Superior temporal gyrus (tissue), 1 donor: ENCODE data around the gene TTC21B.
"Not testable (repeated sequence)": the region's sequence is repeated elsewhere in the genome, so short reads cannot be mapped to it uniquely, and the experiment has no call there.

Source experiments
- DNase-seq: peaks from one replicate; pipeline ENCODE4 v3.0.0-alpha.2; 2016; ENCODE audit errors: extremely low spot score

TTC21B gene

DNA sequence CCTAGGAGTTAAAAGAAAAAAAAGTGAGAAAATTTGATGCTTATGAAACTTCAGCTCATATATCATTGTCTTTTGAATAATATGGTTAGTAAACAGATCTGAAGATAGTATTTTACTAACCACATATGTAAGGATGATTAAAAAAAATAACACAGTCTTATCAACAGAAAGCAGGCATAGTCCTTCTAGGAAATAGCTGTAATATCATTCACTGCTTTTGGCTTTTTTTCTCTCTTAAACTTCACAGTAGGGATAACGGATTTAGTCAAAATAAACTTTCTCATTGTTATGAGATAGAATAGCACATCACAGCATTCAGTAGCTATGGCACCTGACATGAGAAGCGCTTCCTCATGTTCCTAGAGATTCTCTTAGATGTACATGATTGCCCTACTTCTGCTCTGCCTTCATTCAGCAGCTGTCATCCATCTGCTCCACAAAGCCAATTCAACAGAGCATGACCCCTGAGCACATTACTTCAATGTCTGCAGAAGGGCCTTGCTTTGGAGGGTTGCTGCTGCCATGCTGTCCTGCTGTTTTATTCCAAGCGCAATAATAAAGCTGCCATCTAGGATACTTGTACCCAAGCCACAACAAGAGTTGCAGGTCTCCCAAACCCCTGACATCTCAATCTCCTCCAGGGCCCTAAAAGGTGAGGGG, 67.0 kb downstream of the TTC21B start:
- no peak for DNase-seq

DNA sequence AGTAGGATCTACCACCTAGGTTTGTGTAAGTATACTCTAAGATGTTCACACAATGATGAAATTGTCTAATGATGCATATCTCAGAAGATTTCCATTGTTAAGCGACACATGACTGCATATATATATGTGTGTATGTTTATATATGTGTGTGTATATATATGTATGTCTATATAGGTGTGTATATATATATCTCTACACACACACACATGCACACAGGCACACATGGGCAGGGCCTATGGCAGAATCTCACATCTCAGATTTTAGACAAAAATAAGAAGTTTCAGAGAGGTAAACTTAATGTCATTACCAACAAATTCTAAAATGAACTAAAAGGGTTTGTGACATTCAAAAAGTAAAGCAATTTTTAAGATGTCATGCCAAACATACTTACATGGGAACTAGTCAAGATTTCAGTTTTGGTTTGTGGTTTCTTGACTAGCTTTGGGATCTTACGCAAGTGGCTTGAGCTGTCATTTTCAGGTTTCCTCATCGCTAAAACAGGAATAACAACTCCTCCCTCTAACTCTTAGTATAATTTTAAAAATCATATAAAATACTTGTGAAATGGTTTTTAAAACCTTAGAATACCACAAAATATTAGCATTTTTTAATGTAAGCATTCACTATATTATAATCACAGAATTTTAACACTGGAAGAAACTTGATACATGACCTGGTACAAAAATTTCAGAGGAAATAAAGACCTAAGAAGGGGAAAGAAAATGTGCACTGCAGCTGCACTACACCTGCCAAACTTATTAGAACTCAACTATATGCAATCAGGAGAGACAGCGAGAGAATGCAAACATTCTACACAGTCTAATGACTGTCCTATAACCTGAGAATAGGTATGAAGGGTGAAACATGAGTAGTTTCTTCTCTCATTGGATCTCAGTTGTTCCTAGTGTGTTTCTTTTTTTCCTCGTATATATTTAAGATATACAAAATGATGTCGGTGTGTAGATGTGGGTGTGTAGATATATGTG, 75.7 kb downstream of the TTC21B start:
- no peak for DNase-seq

DNA sequence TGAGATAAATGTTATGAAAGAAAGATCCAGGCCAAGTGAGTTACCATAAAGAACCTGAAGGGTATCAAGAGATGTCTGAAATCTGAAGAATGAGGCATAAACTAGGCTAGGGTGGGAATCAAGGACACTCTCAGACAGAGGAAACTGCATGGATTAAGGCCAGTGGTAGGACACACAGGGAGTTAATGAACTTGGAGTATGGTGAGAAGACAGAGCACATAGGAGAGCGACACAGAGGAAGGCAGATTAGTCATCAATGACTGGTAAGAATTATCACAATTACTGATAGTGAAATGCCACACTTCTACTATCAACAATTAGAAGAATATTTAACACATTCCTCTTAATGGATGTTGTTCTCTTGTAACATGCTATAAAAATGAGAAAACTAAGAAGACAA, 76.9 kb downstream of the TTC21B start:
- DNase-seq, result no peak

DNA sequence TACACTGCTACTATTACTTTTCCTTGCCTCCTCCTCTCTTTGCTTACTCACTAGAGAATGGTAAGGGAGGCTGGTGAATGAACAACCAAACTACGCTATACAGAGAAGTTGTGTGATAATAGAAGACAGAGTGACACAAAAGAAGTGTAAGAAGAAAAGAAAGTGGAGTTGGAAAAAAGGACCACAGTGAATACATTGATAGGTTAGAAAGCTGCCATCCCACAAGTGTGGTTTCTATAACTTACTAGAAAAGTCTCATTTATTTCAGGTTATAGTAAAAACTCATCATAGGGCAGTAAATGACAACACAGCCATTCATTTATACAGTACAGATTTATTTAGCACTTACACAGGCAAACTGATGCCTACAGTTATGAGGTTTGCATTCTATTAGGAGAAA, 77.3 kb downstream of the TTC21B start:
- no peak for DNase-seq

DNA sequence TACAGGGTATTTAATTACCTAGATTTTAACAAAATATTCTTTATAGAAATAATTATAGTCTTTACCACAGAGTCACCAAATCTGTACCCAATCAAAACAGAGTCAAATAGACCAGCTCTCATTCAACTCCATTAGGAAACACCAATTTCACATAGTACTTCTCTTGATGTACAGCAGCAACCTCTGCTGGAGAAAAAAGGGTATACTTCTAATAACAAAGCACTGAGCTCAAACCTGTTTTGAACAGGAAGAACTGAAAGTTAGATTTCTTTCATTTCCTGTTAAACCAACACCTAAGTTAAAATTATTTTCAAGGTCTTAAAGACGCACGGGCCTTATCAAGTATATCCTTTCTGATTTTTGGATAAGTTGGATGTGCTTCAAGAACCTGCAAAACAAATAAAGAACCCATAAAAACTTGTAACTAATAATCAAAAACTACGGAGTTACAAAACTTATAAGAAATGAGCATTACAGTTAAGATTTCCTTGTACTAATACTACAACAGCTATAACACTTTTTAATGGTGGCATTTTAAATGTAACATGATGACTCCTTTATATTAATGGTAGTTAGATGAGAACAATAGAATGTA, 79.0 kb downstream of the TTC21B start:
- peak; percentile 85 for DNase-seq

- no peak for DNase-seq
Observed at GRCh38 chr2:165872101-165872791, 81.3 kb downstream of the TTC21B start.

- no peak for DNase-seq
Observed at GRCh38 chr2:165871025-165871424, 82.6 kb downstream of the TTC21B start.

GRCh38 chr2:165870346-165870745, 83.2 kb downstream of the TTC21B start:
- no peak for DNase-seq

DNA sequence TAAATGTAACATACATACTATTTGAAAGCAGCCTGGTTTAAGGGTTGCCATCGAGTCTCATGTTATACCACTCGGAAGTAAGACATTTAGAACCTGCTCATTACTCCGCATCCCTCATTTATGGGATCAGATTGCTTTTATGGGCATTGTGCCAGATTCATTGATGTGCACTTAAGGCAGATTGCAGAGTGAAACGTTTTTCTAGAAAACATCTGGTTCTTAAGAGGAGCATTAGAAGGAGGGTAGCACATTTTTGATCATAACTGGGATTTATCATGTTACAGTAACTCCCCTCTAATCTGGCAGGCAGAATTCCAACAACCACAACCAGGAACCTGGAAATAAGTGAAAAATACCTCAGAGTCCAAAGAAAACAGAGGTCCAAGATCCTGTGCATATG, 85.4 kb downstream of the TTC21B start:
- DNase-seq, result no peak

GRCh38 chr2:165864296-165864695, 89.3 kb downstream of the TTC21B start:
- DNase-seq, result no peak

DNA sequence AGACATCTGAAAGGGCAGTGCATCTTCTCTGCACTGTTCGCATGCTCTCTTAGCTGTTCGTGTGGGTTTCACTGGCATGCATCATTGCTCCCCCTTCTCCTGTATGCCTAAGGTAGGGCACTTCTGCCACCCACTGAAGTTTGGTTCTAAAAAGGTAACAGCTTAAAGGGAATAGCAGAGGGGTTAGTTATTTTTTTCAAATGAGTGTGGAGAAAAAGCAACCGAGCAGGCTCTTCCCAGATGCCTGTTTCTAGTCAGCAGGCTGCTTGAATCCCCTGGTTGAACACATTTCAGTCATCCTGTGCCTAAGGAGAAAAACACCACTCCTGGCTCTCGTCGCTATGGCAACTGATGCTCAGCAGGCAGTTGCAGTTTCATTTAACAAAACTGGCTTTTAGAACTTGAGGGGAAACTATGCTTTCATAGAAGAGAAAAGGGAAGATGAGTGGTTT, 89.7 kb downstream of the TTC21B start:
- peak; percentile 73 for DNase-seq

GRCh38 chr2:165861083-165861482, 92.5 kb downstream of the TTC21B start:
- DNase-seq, result not testable (repeated sequence)

GRCh38 chr2:165859723-165860122, 93.9 kb downstream of the TTC21B start:
- DNase-seq, result not testable (repeated sequence)

GRCh38 chr2:165857876-165858275, 95.7 kb downstream of the TTC21B start:
- DNase-seq, result no peak

DNA sequence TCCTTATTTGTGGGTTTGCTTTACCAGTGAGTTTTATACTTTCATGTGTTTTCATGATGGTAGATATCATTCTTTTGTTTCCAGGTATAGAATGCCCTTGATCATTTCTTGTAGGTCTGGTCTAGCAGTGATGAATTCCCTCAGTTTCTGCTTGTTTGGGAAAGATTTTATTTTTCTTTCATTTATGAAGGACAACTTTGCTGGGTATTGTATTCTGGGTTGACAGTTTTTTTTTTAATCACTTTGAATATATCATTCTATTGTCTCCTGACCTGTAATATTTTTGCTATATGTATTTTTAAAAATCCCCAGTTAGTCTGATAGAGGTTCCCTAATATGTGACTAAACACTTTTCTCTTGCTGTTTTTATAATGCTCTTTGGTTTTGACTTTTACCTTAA, 101.2 kb downstream of the TTC21B start:
- DNase-seq, result no peak

DNA sequence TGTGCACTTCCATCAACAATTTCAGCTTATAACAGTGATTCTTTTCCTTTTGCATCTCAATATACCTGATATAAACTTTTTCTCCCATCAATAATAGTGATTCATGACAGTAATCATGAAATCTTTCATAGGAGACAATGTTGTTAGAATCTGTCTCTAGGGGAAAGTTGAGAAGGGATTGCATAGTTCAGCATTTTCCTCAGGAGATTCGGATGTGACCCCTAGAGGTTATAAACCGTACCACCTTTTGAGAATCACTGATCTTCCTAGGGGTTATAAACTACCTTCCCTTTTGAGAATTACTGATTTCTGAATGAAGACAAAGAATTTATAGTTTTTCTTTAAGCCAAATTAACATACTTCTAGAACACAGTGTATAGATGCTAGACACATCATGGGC, 106.6 kb downstream of the TTC21B start:
- DNase-seq, result no peak

- no peak for DNase-seq
Observed at GRCh38 chr2:165846056-165846455, 107.5 kb downstream of the TTC21B start.

- DNase-seq, result no peak
Observed at GRCh38 chr2:165844216-165844615, 109.4 kb downstream of the TTC21B start.

GRCh38 chr2:165843351-165843750, 110.2 kb downstream of the TTC21B start:
- no peak for DNase-seq

DNA sequence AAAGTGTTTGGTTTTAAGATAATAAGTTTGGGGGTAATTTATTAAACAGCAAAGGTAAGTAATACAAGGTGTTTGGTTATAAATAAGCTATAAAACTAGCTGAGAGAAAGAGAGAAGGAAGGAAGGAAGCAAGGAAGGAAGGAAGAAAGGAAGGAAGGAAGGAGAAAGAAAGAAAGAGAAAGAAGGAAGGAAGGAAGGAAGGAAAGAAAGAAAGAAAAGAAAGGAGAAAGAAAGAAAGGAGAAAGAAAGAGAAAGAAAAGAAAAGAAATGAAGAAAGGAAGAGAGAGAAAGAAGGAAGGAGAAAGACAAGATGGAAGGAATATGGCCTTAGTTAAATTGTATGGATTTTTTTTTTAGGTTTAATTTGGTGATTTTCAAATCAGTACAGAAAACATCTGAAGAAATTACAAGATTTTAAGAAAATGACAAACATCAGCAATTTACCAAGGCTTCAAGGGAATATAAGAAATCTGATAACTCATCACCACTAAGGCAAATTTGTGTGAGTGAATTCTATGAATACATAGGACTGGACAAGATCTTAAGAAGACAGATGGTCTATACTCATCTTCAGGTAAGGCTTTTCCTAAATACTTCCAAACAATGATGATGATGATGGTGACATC, 113.1 kb downstream of the TTC21B start:
- DNase-seq, result no peak

DNA sequence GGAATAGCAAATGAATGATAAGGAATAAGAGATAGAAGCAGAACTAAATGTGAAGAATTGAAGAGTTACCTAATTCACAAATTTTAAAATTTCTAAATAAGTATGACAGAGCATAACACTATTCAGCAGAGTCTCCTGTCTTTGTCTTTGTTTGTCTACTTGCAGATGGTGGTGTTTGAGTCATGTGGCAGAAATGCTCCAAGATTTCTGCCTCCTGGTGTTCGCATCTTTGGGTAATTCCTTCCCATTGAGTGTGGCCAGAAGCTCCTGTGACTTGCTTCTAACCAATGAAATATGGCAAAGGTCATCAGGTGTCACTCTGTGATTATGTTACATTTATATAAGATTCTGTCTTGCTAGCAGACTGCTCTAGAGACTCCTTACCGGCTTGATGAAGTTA, 114.0 kb downstream of the TTC21B start:
- no peak for DNase-seq
